ENCODE data around the gene RGS9BP. TPM values are rescaled to one million over a fixed set of nuclear protein-coding genes. Genes with fewer than 3 reads are reported as not detected.
"Not testable (repeated sequence)": the region's sequence is repeated elsewhere in the genome, so short reads cannot be mapped to it uniquely, and the experiment has no call there.

RGS9BP gene
- under 1 TPM; 0.03 to 0.22 (median 0.03) TPM for polyA plus RNA-seq

GRCh38 chr19:32675720-32676185, at the start of gene RGS9BP:
TSS of gene RGS9BP (plus strand) at chr19:32675848. CDS start at chr19:32676264, 416 bp downstream.
- WGBS, 3 donors, result 1 to 3% (median 3%) methylated on average over 40 to 53 of the region's 53 CpGs
- H3K27ac ChIP-seq (ENCODE audit: low read depth, low read length), result no peak within 1 kb of the TSS

GRCh38 chr19:32626969-32627368, 48.7 kb upstream of the RGS9BP start:
- 95 to 96% (median 96%) methylated on average over 4 of the region's 4 CpGs for WGBS, 3 donors
- H3K27ac ChIP-seq (ENCODE audit: low read depth, low read length), result no peak overlapping the region

- WGBS, 3 donors, result 90 to 93% (median 91%) methylated on average over 15 of the region's 15 CpGs
- no peak overlapping the region for H3K27ac ChIP-seq (ENCODE audit: low read depth, low read length)
Measured at GRCh38 chr19:32627714-32628270, 47.9 kb upstream of the RGS9BP start.

GRCh38 chr19:32630338-32630737, 45.3 kb upstream of the RGS9BP start:
- H3K27ac ChIP-seq (ENCODE audit: low read depth, low read length), result no peak overlapping the region
- 83 to 88% (median 88%) methylated on average over 14 of the region's 14 CpGs for WGBS, 3 donors

- no peak overlapping the region for H3K27ac ChIP-seq (ENCODE audit: low read depth, low read length)
- 91 to 95% (median 93%) methylated on average over 15 of the region's 15 CpGs for WGBS, 3 donors
Measured at GRCh38 chr19:32631381-32631780, 44.3 kb upstream of the RGS9BP start.

DNA sequence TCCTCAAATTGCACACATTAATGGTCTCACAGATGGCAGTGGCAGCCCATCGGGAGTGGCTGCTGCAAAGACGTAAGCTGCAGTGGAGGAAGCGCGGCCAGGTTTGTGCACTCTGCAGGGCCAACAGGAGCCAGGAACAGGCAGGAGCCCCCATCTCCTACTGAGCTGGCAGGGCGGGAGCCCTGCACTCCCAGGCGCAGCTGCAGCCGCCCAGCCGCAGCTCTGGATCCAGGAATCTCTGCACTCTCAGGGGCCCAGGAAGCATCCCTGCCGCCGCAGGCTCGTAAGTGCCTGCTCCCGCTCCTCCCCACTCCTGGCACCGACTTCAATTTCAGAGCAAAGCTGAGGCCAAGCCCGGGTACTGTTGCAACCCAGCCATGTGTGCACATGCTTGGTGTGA, 38.2 kb upstream of the RGS9BP start:
- no peak overlapping the region for H3K27ac ChIP-seq (ENCODE audit: low read depth, low read length)
- WGBS, 3 donors, result 88 to 90% (median 89%) methylated on average over 14 of the region's 14 CpGs

GRCh38 chr19:32638625-32639024, 37.0 kb upstream of the RGS9BP start:
- WGBS, 3 donors, result 98 to 99% (median 99%) methylated on average over 13 of the region's 13 CpGs
- no peak overlapping the region for H3K27ac ChIP-seq (ENCODE audit: low read depth, low read length)

DNA sequence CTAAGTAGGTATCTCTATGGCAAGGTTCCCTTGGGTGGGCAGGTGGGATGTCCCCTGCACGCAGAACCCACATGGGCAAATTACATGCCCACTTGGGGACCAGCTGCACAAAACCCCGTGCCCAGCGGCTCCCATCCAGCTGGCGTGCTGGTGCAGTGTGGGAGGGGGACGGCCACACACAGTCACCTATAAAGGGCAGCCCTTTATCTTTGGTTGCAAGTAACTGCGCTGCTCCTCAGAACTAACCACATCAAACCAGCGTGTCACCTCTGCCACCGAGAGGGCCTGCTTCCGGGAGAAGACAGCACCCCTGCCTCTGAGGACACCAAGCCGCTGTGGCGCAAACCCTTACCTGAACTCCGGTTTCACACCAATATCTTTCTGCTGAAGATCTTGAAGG, 32.9 kb upstream of the RGS9BP start:
- 83 to 96% (median 85%) methylated on average over 11 to 12 of the region's 12 CpGs for WGBS, 3 donors
- no peak overlapping the region for H3K27ac ChIP-seq (ENCODE audit: low read depth, low read length)

- H3K27ac ChIP-seq (ENCODE audit: low read depth, low read length), result no peak overlapping the region
- WGBS, 3 donors, result 93 to 97% (median 94%) methylated on average over 6 of the region's 6 CpGs
Measured at GRCh38 chr19:32646556-32646955, 29.1 kb upstream of the RGS9BP start.

- WGBS, 3 donors, result 88 to 91% (median 89%) methylated on average over 8 of the region's 8 CpGs
- H3K27ac ChIP-seq (ENCODE audit: low read depth, low read length), result no peak overlapping the region
Measured at GRCh38 chr19:32647361-32647760, 28.3 kb upstream of the RGS9BP start.

DNA sequence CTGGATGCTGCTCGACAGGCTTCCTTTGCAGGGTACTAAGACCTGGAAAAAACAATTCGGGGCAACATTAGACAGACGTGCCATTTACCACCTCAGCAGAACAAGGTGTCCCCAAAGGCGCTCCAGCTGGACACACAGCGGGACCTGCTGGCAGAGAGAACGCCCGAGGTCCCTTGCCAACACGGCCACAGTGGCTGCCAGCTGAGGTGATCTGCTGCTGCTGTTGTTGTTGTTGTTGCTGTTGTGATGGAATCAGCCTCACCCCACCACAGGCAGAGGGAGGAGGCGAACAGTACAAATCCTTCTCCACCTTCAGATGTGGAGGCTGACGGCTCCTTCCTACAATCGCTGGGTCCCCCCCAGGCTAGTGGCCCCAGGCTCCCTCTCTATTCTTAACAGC, 25.9 kb upstream of the RGS9BP start:
- 93 to 98% (median 96%) methylated on average over 11 of the region's 11 CpGs for WGBS, 3 donors
- H3K27ac ChIP-seq (ENCODE audit: low read depth, low read length), result no peak overlapping the region

DNA sequence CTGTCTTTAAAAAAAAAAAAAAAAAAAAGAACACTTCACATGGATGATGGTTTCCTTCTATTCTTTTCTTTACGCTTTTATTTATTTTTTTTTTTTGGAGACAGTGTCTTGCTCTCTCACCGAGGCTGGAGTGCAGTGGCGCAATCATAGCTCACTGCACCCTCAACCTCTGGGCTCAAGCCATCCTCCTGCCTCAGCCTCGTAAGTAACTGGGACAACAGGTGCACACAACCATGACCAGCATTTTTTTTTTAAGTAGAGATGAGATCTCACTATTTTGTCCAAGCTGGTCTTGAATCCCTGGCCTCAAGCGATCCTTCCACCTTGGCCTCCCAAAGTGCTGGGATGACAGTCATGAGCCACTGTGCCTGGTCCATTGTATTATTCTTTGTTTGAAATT, 25.0 kb upstream of the RGS9BP start:
- H3K27ac ChIP-seq (ENCODE audit: low read depth, low read length), result no peak overlapping the region
- WGBS, 3 donors, result 77 to 97% (median 80%) methylated on average over 5 of the region's 5 CpGs

- H3K27ac ChIP-seq (ENCODE audit: low read depth, low read length), result no peak overlapping the region
- 41 to 70% (median 45%) methylated on average over 8 of the region's 8 CpGs for WGBS, 3 donors
Measured at GRCh38 chr19:32651729-32652140, 23.9 kb upstream of the RGS9BP start.

DNA sequence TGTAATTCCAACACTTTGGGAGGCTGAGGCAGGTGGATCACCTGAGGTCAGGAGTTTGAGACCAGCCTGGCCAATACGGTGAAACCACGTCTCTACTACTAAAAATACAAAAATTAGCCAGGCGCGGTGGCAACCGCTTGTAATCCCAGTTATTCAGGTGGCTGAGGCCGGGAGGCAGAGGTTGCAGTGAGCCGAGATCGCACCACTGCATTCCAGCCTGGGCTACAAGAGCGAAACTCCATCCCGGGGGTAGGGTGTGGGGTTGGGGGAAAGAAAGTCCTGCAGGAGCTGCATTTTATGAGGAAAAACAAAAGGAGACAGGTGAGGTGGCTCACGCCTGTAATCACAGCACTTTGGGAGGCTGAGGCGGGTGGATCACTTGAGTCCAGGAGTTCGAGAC, 23.3 kb upstream of the RGS9BP start:
- WGBS, 3 donors, result 95 to 97% (median 96%) methylated on average over 13 of the region's 13 CpGs
- not testable (repeated sequence) for H3K27ac ChIP-seq (ENCODE audit: low read depth, low read length)

- H3K27ac ChIP-seq (ENCODE audit: low read depth, low read length), result no peak overlapping the region
- WGBS, 3 donors, result 25 to 65% (median 60%) methylated on average over 12 of the region's 12 CpGs
Measured at GRCh38 chr19:32652894-32653598, 22.6 kb upstream of the RGS9BP start.

DNA sequence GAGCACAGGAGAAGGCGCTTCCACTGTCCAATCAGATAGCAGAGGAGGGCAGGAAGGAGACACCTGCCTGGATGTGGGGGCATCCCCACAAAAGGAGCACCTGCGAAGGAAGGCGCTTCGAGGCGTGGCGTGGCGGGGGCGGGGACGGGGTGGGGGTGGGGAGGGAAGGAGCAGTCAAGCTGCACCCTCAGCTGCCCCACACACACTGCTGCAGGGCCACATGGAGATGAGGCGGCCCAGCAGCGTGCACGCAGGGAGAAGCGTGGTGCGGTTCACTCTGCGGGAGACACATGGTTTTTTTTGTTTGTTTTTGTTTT, 22.1 kb upstream of the RGS9BP start:
- WGBS, 3 donors, result 64 to 92% (median 79%) methylated on average over 14 to 15 of the region's 15 CpGs
- no peak overlapping the region for H3K27ac ChIP-seq (ENCODE audit: low read depth, low read length)

DNA sequence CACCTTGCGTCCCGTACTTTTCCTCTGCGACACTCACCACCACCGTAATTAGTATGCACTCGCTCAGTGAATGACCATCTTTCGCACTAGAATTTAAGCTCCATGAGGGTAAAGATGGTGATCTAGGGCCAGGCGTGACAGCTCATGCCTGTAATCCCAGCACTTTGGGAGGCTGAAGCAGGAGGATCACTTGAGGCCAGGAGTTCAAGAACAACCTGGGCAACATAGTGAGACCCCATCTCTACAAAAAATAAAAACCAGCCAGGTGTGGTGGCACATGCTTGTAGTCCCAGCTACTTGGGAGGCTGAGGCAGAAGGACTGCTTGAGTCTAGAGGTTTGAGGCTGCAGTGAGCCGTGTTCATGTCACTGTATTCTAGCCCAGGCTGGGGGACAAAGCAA, 19.3 kb upstream of the RGS9BP start:
- H3K27ac ChIP-seq (ENCODE audit: low read depth, low read length), result not testable (repeated sequence)
- 97 to 98% (median 97%) methylated on average over 8 of the region's 8 CpGs for WGBS, 3 donors

DNA sequence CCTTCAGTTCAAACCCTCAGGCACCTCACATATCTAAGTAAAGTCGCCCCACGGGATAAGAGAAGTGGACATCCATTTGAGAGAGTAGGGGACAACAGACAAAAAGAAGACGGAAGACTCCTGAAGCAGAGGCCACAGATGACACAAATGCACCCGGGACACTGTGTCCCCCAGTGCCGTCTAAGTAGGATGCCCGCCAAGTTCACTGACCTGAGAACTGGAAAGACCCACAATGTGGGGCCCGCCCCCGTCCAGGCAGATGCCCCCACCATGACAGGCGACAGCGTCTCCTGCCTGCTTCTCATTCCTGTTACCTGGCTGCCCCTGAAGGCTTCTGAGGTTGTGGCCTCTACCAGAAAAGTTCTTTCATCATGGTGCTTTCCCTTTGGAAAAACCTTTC, 17.6 kb upstream of the RGS9BP start:
- WGBS, 3 donors, result 90 to 94% (median 94%) methylated on average over 10 of the region's 10 CpGs

GRCh38 chr19:32658527-32658926, 17.1 kb upstream of the RGS9BP start:
- 86 to 90% (median 87%) methylated on average over 10 of the region's 10 CpGs for WGBS, 3 donors
- no peak overlapping the region for H3K27ac ChIP-seq (ENCODE audit: low read depth, low read length)

More for the DNA sequence above, 17.6 kb upstream of the RGS9BP start:
- H3K27ac ChIP-seq (ENCODE audit: low read depth, low read length), result no peak overlapping the region

GRCh38 chr19:32661318-32661717, 14.3 kb upstream of the RGS9BP start:
- WGBS, 3 donors, result 86 to 91% (median 88%) methylated on average over 7 of the region's 7 CpGs
- H3K27ac ChIP-seq (ENCODE audit: low read depth, low read length), result no peak overlapping the region
